ENCODE data around the gene SFSWAP.

The SFSWAP gene

GRCh38 chr12:131836193-131836592 is 125.3 kb downstream of the SFSWAP start:
- DNase-seq (ENCODE audit: low spot score) = no peak

GRCh38 chr12:131836714-131837397 is 126.0 kb downstream of the SFSWAP start:
- no peak for DNase-seq (ENCODE audit: low spot score)

- DNase-seq (ENCODE audit: low spot score) = no peak
These were observed 129.9 kb downstream of the SFSWAP start for GRCh38 chr12:131840643-131841416.

GRCh38 chr12:131841547-131841946 is 130.7 kb downstream of the SFSWAP start:
- no peak for DNase-seq (ENCODE audit: low spot score)

GRCh38 chr12:131842169-131842568 is 131.3 kb downstream of the SFSWAP start:
- DNase-seq (ENCODE audit: low spot score) = no peak

GRCh38 chr12:131843527-131843926 is 132.6 kb downstream of the SFSWAP start:
- no peak for DNase-seq (ENCODE audit: low spot score)

- DNase-seq (ENCODE audit: low spot score) = no peak
These were observed 133.2 kb downstream of the SFSWAP start for GRCh38 chr12:131844140-131844539.

- DNase-seq (ENCODE audit: low spot score) = no peak
These were observed 133.8 kb downstream of the SFSWAP start for GRCh38 chr12:131844656-131845055.

- DNase-seq (ENCODE audit: low spot score) = no peak
These were observed 134.2 kb downstream of the SFSWAP start for GRCh38 chr12:131845121-131845520.

GRCh38 chr12:131847456-131847855 is 136.6 kb downstream of the SFSWAP start:
- no peak for DNase-seq (ENCODE audit: low spot score)

GRCh38 chr12:131848753-131849152 is 137.9 kb downstream of the SFSWAP start:
- no peak for DNase-seq (ENCODE audit: low spot score)
